ENCODE data around the gene TSHZ2.
"Not testable (repeated sequence)": the region's sequence is repeated elsewhere in the genome, so short reads cannot be mapped to it uniquely, and the experiment has no call there.

Gene TSHZ2

GRCh38 chr20:52996130-52996529 lies 24.0 kb downstream of the TSHZ2 start:
- DNase-seq (ENCODE audit: low read depth in 2 of 2), result no peak

- no peak for DNase-seq (ENCODE audit: low read depth in 2 of 2)
Observed at GRCh38 chr20:52996658-52997057, 24.5 kb downstream of the TSHZ2 start.

GRCh38 chr20:52998268-52998667 lies 26.1 kb downstream of the TSHZ2 start:
- DNase-seq (ENCODE audit: low read depth in 2 of 2), result no peak

- DNase-seq (ENCODE audit: low read depth in 2 of 2), result no peak
Observed at GRCh38 chr20:52999040-52999439, 26.9 kb downstream of the TSHZ2 start.

GRCh38 chr20:53001498-53002301 lies 29.5 kb downstream of the TSHZ2 start:
- DNase-seq (ENCODE audit: low read depth in 2 of 2), result no peak

GRCh38 chr20:53002786-53003185 lies 30.6 kb downstream of the TSHZ2 start:
- no peak for DNase-seq (ENCODE audit: low read depth in 2 of 2)

GRCh38 chr20:53003420-53004154 lies 31.4 kb downstream of the TSHZ2 start:
- DNase-seq (ENCODE audit: low read depth in 2 of 2), result no peak

GRCh38 chr20:53004267-53004813 lies 32.2 kb downstream of the TSHZ2 start:
- DNase-seq (ENCODE audit: low read depth in 2 of 2), result no peak

GRCh38 chr20:53009979-53010735 lies 38.0 kb downstream of the TSHZ2 start:
- no peak for DNase-seq (ENCODE audit: low read depth in 2 of 2)

- DNase-seq (ENCODE audit: low read depth in 2 of 2), result no peak
Observed at GRCh38 chr20:53011640-53012039, 39.5 kb downstream of the TSHZ2 start.

GRCh38 chr20:53013183-53013582 lies 41.0 kb downstream of the TSHZ2 start:
- no peak for DNase-seq (ENCODE audit: low read depth in 2 of 2)

- DNase-seq (ENCODE audit: low read depth in 2 of 2), result no peak
Observed at GRCh38 chr20:53013847-53014246, 41.7 kb downstream of the TSHZ2 start.

- no peak for DNase-seq (ENCODE audit: low read depth in 2 of 2)
Observed at GRCh38 chr20:53016071-53016470, 43.9 kb downstream of the TSHZ2 start.

GRCh38 chr20:53016534-53017042 lies 44.4 kb downstream of the TSHZ2 start:
- no peak for DNase-seq (ENCODE audit: low read depth in 2 of 2)

- DNase-seq (ENCODE audit: low read depth in 2 of 2), result no peak
Observed at GRCh38 chr20:53017206-53017605, 45.0 kb downstream of the TSHZ2 start.

GRCh38 chr20:53019464-53019863 lies 47.3 kb downstream of the TSHZ2 start:
- no peak for DNase-seq (ENCODE audit: low read depth in 2 of 2)

GRCh38 chr20:53020376-53020775 lies 48.2 kb downstream of the TSHZ2 start:
- DNase-seq (ENCODE audit: low read depth in 2 of 2), result no peak

- no peak for DNase-seq (ENCODE audit: low read depth in 2 of 2)
Observed at GRCh38 chr20:53020834-53021233, 48.7 kb downstream of the TSHZ2 start.

GRCh38 chr20:53021934-53022333 lies 49.8 kb downstream of the TSHZ2 start:
- DNase-seq (ENCODE audit: low read depth in 2 of 2), result no peak

- no peak for DNase-seq (ENCODE audit: low read depth in 2 of 2)
Observed at GRCh38 chr20:53023732-53024520, 51.8 kb downstream of the TSHZ2 start.

- not testable (repeated sequence) for DNase-seq (ENCODE audit: low read depth in 2 of 2)
Observed at GRCh38 chr20:53024653-53025052, 52.5 kb downstream of the TSHZ2 start.
